Upper lobe of left lung (tissue), 6 donors: ENCODE results near the gene PIKFYVE. TPM values are rescaled to one million over a fixed set of nuclear protein-coding genes. Genes with fewer than 3 reads are reported as not detected.

Source experiments
- ATAC-seq, 2 donors: fragments of 200-7000 bp; cut with Tn5 transposase; one replicate each; pipeline ENCODE4 v1.9.1; 2022; ENCODE audit warnings: mild to moderate bottlenecking in 2 of 2, moderate library complexity in 2 of 2; ENCODE audit not compliant: low FRiP score in 2 of 2
- DNase-seq, 2 donors: peaks; one replicate each; pipeline ENCODE4 v3.0.0-alpha.2; 2019 to 2020
- H3K27ac ChIP-seq, 4 donors: fragments of 200-600 bp; sonication (generic); one replicate each; pipeline ENCODE4 v1.5.1; 2016 to 2019
- H3K27me3 ChIP-seq, 4 donors: fragments of 200-600 bp; sonication (generic); one replicate each; pipeline ENCODE4 v1.5.1; 2017 to 2019
- H3K36me3 ChIP-seq, 4 donors: fragments of 200-600 bp; sonication (generic); one replicate each; pipeline ENCODE4 v1.5.1; 2016 to 2019
- H3K4me1 ChIP-seq, 4 donors: fragments of 200-600 bp; sonication (generic); one replicate each; pipeline ENCODE4 v1.5.1; 2018 to 2019
- H3K4me3 ChIP-seq, 4 donors: fragments of 200-600 bp; sonication (generic); one replicate each; pipeline ENCODE4 v1.5.1; 2017 to 2019; ENCODE audit warnings: mild to moderate bottlenecking in 2 of 4, moderate library complexity in 1 of 4
- H3K9me3 ChIP-seq, 4 donors: fragments of 200-600 bp; sonication (generic); one replicate each; pipeline ENCODE4 v1.5.1; 2018 to 2019
- CTCF ChIP-seq, 6 experiments: fragments of 450-650 bp in 4 of 6; fragments of 200-600 bp in 2 of 6; sonication (generic) in 2 of 6; IDR thresholded peaks; one replicate each; pipeline ENCODE4 v1.5.1; 2016 to 2019; ENCODE audit warnings: antibody characterized with exemption in 6 of 6
- EP300 ChIP-seq, 4 donors: sonication (generic); formaldehyde crosslinking; IDR thresholded peaks; one replicate each; pipeline ENCODE4 v1.5.1; 2017; ENCODE audit warnings: antibody characterized with exemption in 4 of 4, control low read depth in 2 of 4
- POLR2A ChIP-seq, 4 donors: fragments of 450-650 bp; IDR thresholded peaks; one replicate each; pipeline ENCODE4 v1.5.1; 2016 to 2017; ENCODE audit warnings: antibody characterized with exemption in 4 of 4, mild to moderate bottlenecking in 2 of 4
- POLR2AphosphoS5 ChIP-seq, 2 donors: sonication (generic); formaldehyde crosslinking; IDR thresholded peaks; one replicate each; pipeline ENCODE4 v1.5.1; 2017; ENCODE audit warnings: antibody characterized with exemption in 2 of 2
- WGBS, 2 donors: methylation state at CpG; one replicate each; pipeline ENCODE4 v1.1.5; 2017 to 2018; 5-methylcytosine and 5-hydroxymethylcytosine counted together
- total RNA-seq, 6 donors: library from RNA; depleted of rRNA in 4 of 6; stranded (reverse); fragments of >200 nt in 4 of 6; gene quantifications; one replicate each; pipeline versions ENCODE4 v1.1.0 to v1.2.1, GENCODE V29; 2016 to 2021
- donor health status: DM: no; HTN: no; CAD: no; lungs with moderate emphysema.
- donor health status: DM: no; HTN: yes; CAD: no; lungs with severe emphysema.

Gene PIKFYVE
- total RNA-seq, 6 donors from 2014 or later = 20.1 to 48.2 (median 25.1) TPM

DNA sequence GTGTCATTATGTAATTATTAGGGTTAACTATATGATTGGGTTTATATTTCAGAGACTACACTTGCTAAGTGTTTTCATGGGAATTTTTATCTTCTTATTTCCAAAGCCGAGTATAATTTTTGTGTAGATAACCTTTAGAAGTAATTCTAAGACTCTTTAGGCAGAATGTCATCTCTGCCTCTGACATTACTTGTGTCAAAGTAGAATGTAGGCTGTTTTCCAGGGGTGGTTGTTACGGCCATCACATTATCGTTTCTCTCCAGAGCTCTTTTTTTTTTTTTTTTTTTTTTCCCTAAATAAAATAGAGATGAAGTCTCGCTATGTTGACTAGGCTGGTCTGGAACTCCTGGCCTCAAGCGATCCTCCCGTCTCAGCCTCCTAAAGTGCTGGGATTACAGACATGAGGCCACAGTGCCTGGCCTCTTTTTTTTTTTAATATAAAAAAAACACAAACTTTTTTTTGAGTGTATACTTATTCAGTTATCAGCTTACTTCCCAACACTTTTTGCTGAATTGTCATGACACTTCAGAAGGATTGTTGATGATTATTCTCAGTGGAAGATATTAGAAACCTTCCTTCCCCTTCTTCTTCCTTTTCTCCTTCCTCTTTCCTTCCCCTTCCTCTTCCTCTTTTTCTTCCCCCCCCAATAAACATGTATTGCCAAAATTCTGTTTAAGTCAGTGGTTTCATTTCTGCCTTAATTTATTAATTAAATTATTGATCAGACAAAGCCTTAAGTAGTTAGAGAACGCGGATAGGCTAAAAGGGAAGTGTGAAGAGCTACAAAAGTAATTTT is 2.3 kb downstream of the PIKFYVE start:
- Histone ChIP-seq H3K4me1 (peaks cover 23 to 32% (median 28%) of the 10 kb centered on the region in 4 donors), H3K4me3 (no peak overlapping the region), H3K36me3 (peaks cover 4 to 18% (median 11%) of the 10 kb centered on the region in 4 donors), H3K27me3 (no peaks in the 10 kb centered on the region), H3K27ac (no peak overlapping the region), H3K9me3 (no peaks in the 10 kb centered on the region)
- ATAC-seq (no peak), DNase-seq (no peak)
- 77 to 80% methylated on average over 8 of the region's 8 CpGs for WGBS, 2 donors
- TF ChIP-seq CTCF (IDR thresholded peaks at IDR 0.05) (no peak), POLR2A (IDR thresholded peaks at IDR 0.05) (no peak), POLR2AphosphoS5 (IDR thresholded peaks at IDR 0.05) (no peak), EP300 (IDR thresholded peaks at IDR 0.05) (no peak)

DNA sequence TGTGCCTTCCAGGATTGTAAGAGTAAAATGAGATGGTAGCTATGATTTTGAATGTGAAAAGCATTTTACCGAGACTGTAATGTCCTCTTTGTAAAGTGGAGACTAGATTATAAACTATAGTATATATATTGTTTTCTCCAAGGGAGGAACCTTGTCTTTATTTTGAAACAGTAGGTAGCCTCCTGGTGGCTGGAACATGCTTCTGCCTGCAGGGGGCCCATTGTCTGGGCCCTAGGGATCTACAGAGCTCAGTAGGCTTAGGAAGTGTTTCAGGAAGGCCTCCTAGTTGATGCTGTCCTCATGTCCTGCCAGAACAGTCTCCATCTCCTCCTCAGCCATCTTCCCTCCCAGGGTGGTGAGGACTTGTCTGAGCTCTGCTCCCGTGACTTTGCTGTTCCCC is 3.0 kb downstream of the PIKFYVE start:
- peaks cover 4 to 25% (median 18%) of the 10 kb centered on the region in 4 donors for H3K36me3 ChIP-seq
- no peak overlapping the region for H3K27ac ChIP-seq
- ATAC-seq (no peak), DNase-seq (no peak)
- peaks cover 23 to 32% (median 28%) of the 10 kb centered on the region in 4 donors for H3K4me1 ChIP-seq
- H3K9me3 ChIP-seq = no peaks in the 10 kb centered on the region
- H3K4me3 ChIP-seq = no peak overlapping the region
- H3K27me3 ChIP-seq = no peaks in the 10 kb centered on the region
- 93 to 98% methylated on average over 2 of the region's 2 CpGs for WGBS, 2 donors
- TF ChIP-seq POLR2A (IDR thresholded peaks at IDR 0.05) (no peak), EP300 (IDR thresholded peaks at IDR 0.05) (no peak), POLR2AphosphoS5 (IDR thresholded peaks at IDR 0.05) (no peak), CTCF (IDR thresholded peaks at IDR 0.05) (no peak)

- H3K36me3 ChIP-seq = peaks cover 19 to 78% (median 47%) of the 10 kb centered on the region in 4 donors
- no peak overlapping the region for H3K4me3 ChIP-seq
- no peaks in the 10 kb centered on the region for H3K4me1 ChIP-seq
- no peaks in the 10 kb centered on the region for H3K9me3 ChIP-seq
- no peak for TF ChIP-seq EP300 (IDR thresholded peaks at IDR 0.05)
- TF ChIP-seq CTCF (IDR thresholded peaks at IDR 0.05) = no peak
- no peak for TF ChIP-seq POLR2A (IDR thresholded peaks at IDR 0.05)
- no peak for TF ChIP-seq POLR2AphosphoS5 (IDR thresholded peaks at IDR 0.05)
- ATAC-seq = no peak
- H3K27me3 ChIP-seq = no peaks in the 10 kb centered on the region
- H3K27ac ChIP-seq = no peak overlapping the region
- no peak for DNase-seq
Measured at GRCh38 chr2:208274748-208275147, 8.7 kb downstream of the PIKFYVE start.

GRCh38 chr2:208278549-208278948 is 12.5 kb downstream of the PIKFYVE start:
- DNase-seq = no peak
- WGBS, 2 donors = 98 to 99% methylated on average over 2 of the region's 2 CpGs

More at GRCh38 chr2:208278549-208278948, 12.5 kb downstream of the PIKFYVE start:
- no peak for ATAC-seq
- Histone ChIP-seq H3K9me3 (no peaks in the 10 kb centered on the region), H3K4me3 (no peak overlapping the region), H3K27ac (no peak overlapping the region), H3K36me3 (peaks cover 17 to 97% (median 48%) of the 10 kb centered on the region in 4 donors), H3K4me1 (no peaks in the 10 kb centered on the region), H3K27me3 (no peaks in the 10 kb centered on the region)
- no peak for TF ChIP-seq CTCF (IDR thresholded peaks at IDR 0.05)
- no peak for TF ChIP-seq EP300 (IDR thresholded peaks at IDR 0.05)
- no peak for TF ChIP-seq POLR2A (IDR thresholded peaks at IDR 0.05)
- TF ChIP-seq POLR2AphosphoS5 (IDR thresholded peaks at IDR 0.05) = no peak
